Breast epithelium (tissue), 4 donors: ENCODE results near the gene SMCO4. TPM values are rescaled to one million over a fixed set of nuclear protein-coding genes. Genes with fewer than 3 reads are reported as not detected.
"Not testable (repeated sequence)": the region's sequence is repeated elsewhere in the genome, so short reads cannot be mapped to it uniquely, and the experiment has no call there.

Experiments used
- DNase-seq, 2 donors: peaks; one replicate each; pipeline ENCODE4 v3.0.0-alpha.2; 2019; ENCODE audit warnings: low spot score in 2 of 2
- H3K27ac ChIP-seq, 2 donors: fragments of 200-600 bp; sonication (generic) in 1 of 2; one replicate each; pipeline ENCODE4 v1.5.1; 2016 to 2019; ENCODE audit warnings: mild to moderate bottlenecking in 1 of 2
- H3K27me3 ChIP-seq, 2 donors: fragments of 200-600 bp; sonication (generic) in 1 of 2; one replicate each; pipeline versions ENCODE4 v1.5.1 to v1.6.0; 2017 to 2019; ENCODE audit warnings: control low read depth in 1 of 2, mild to moderate bottlenecking in 1 of 2
- H3K36me3 ChIP-seq: fragments of 200-600 bp; one replicate; pipeline ENCODE4 v1.5.1; 2019
- H3K4me1 ChIP-seq, 2 donors: fragments of 200-600 bp; sonication (generic); one replicate each; pipeline ENCODE4 v1.5.1; 2016 to 2019; ENCODE audit warnings: control low read depth in 1 of 2
- H3K4me3 ChIP-seq, 3 donors: fragments of 200-600 bp; sonication (generic); 1 replicate in 2 of 3; 2 replicates in 1 of 3; pipeline ENCODE4 v1.5.1; 2016 to 2019; ENCODE audit warnings: mild to moderate bottlenecking in 3 of 3, moderate library complexity in 2 of 3
- H3K9me3 ChIP-seq, 2 donors: fragments of 200-600 bp; sonication (generic) in 1 of 2; one replicate each; pipeline ENCODE4 v1.5.1; 2016 to 2019; ENCODE audit warnings: control low read depth in 1 of 2
- POLR2A ChIP-seq: fragments of 450-650 bp; IDR thresholded peaks from one replicate; pipeline ENCODE4 v1.6.1; 2016; ENCODE audit warnings: antibody characterized with exemption, mild to moderate bottlenecking, moderate library complexity
- POLR2AphosphoS5 ChIP-seq, 3 donors: sonication (generic); formaldehyde crosslinking; IDR thresholded peaks; one replicate each; pipeline ENCODE4 v1.6.1; 2017; ENCODE audit warnings: antibody characterized with exemption in 3 of 3
- intact Hi-C: fragments of 100-400 bp; cut with DNase I; formaldehyde crosslinking; loops from one replicate; pipeline ENCODE4 v1.15.1; 2023; ENCODE audit warnings: low total_unique reads
- total RNA-seq, 3 donors: library from RNA; depleted of rRNA; stranded (reverse); fragments of >200 nt; gene quantifications; one replicate each; pipeline ENCODE4 v1.1.0, GENCODE V29; 2016
- TF ChIP-seq, protein P1 (sequence below), 3 donors: fragments of 450-650 bp; IDR thresholded peaks; one replicate each; pipeline ENCODE4 v1.5.1; 2016 to 2017; ENCODE audit warnings: antibody characterized with exemption in 3 of 3, mild to moderate bottlenecking in 3 of 3, moderate library complexity in 3 of 3

SMCO4 gene
- total RNA-seq, 3 donors from 2014 or later: 13.4 to 64.4 (median 21.0) TPM

DNA sequence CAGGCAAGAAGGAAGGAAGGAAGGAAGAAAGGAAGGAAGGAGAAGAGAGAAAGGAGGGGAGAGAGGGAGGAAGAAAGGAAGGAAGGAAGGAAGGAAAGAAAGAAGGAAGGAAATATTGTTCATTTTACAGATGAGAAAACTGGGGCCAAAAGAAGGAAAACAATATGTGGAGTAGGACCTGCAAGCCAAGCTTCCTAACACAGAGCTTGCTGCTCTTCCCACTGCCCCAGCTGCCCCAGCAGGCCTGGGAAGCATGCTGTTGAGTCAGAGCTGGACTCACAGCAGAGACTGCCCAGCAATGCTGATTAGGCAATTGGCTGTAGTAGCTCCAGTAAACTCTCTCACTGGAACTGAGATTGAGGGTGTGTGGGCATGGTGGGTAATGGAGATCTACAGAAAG lies 42.6 kb upstream of the SMCO4 start:
- H3K9me3 ChIP-seq: no peaks in the 10 kb centered on the region
- H3K27me3 ChIP-seq: no peaks in the 10 kb centered on the region
- no peaks in the 10 kb centered on the region for H3K36me3 ChIP-seq
- H3K4me1 ChIP-seq: no peaks in the 10 kb centered on the region
- intact Hi-C loops: no loop called here
- no peak overlapping the region for H3K27ac ChIP-seq
- H3K4me3 ChIP-seq: no peak overlapping the region
- no peak for TF ChIP-seq POLR2A
- TF ChIP-seq, protein P1, sequence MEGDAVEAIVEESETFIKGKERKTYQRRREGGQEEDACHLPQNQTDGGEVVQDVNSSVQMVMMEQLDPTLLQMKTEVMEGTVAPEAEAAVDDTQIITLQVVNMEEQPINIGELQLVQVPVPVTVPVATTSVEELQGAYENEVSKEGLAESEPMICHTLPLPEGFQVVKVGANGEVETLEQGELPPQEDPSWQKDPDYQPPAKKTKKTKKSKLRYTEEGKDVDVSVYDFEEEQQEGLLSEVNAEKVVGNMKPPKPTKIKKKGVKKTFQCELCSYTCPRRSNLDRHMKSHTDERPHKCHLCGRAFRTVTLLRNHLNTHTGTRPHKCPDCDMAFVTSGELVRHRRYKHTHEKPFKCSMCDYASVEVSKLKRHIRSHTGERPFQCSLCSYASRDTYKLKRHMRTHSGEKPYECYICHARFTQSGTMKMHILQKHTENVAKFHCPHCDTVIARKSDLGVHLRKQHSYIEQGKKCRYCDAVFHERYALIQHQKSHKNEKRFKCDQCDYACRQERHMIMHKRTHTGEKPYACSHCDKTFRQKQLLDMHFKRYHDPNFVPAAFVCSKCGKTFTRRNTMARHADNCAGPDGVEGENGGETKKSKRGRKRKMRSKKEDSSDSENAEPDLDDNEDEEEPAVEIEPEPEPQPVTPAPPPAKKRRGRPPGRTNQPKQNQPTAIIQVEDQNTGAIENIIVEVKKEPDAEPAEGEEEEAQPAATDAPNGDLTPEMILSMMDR (IDR thresholded peaks at IDR 0.05): no peak
- no peak for TF ChIP-seq POLR2AphosphoS5 (IDR thresholded peaks at IDR 0.05)
- DNase-seq: no peak

DNA sequence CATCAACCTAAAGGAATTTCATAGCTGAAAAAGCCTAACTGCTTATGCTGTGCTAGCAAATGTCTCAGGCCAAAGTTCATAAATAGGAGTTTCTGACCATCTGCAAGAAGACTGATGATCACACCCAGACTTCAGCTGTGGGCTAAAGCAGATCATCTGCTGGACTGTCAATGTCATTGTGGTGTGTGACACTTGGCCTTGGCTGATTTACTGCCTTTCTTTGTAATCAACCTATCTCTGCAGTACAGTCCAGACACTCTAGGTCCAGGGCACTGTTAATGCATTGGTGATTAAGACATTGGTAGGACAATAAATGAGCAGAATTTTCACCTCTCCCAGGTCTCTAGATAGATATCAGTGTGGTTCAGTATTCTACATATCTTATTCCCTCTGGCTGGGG lies 40.3 kb upstream of the SMCO4 start:
- H3K27ac ChIP-seq: no peak overlapping the region
- DNase-seq: no peak
- no peak for TF ChIP-seq POLR2A
- TF ChIP-seq, protein P1 (IDR thresholded peaks at IDR 0.05): no peak
- no peak for TF ChIP-seq POLR2AphosphoS5 (IDR thresholded peaks at IDR 0.05)
- H3K27me3 ChIP-seq: no peaks in the 10 kb centered on the region
- H3K4me1 ChIP-seq: no peaks in the 10 kb centered on the region
- H3K36me3 ChIP-seq: no peaks in the 10 kb centered on the region
- intact Hi-C loops: no loop called here
- no peak overlapping the region for H3K4me3 ChIP-seq
- H3K9me3 ChIP-seq: no peaks in the 10 kb centered on the region

DNA sequence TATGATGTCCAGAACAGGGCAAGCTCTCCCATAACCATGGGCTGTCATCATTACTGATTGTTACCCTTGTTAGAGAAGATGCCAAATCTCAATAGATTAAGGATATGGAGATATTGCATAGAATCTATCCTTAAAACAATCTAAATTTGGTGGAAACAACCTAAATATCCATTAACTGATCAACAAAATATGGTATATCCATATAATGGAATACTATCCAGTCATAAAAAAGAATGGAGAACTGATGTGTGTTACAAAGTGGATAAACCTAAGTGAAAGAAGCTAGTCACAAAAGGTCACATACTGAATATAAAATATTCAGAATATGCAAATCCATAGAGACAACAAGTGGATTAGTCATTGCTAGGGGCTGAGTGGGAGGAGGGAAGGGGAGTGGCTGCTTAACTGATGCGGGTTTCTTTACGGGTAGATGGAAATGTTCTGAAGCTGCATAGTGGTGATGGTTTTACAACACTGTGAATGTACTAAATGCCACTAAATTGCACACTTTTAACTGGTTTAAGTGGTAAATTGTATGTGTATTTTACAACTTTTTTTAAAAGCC lies 36.1 kb upstream of the SMCO4 start:
- H3K9me3 ChIP-seq: no peaks in the 10 kb centered on the region
- H3K36me3 ChIP-seq: no peaks in the 10 kb centered on the region
- H3K4me3 ChIP-seq: no peak overlapping the region
- intact Hi-C loops: no loop called here
- TF ChIP-seq, protein P1 (IDR thresholded peaks at IDR 0.05): no peak
- TF ChIP-seq POLR2AphosphoS5 (IDR thresholded peaks at IDR 0.05) (no peak), POLR2A (no peak)
- H3K27me3 ChIP-seq: no peaks in the 10 kb centered on the region
- DNase-seq: no peak
- no peak overlapping the region for H3K27ac ChIP-seq
- no peaks in the 10 kb centered on the region for H3K4me1 ChIP-seq

DNA sequence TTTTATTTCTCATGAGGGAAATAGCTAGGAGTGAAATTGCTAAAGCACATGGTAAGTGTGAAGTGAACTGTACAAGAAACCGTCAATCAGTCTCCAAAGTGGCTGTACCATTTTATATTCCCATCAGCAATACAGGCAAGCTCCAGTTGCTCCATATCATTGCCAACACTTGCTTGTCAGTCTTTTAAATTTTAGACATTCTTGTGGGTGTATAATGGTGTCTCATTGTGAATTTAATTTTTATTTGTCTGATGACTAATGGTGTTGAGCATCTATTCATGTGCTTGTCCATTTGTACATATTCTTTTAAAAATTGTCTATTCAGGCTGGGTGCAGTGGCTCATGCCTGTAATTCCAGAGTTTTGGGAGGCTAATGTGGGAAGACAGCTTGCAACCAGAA lies 34.1 kb upstream of the SMCO4 start:
- intact Hi-C loops: no loop called here
- no peak for TF ChIP-seq POLR2AphosphoS5 (IDR thresholded peaks at IDR 0.05)
- TF ChIP-seq, protein P1 (IDR thresholded peaks at IDR 0.05): no peak
- TF ChIP-seq POLR2A: no peak
- H3K27me3 ChIP-seq: no peaks in the 10 kb centered on the region
- no peaks in the 10 kb centered on the region for H3K36me3 ChIP-seq
- H3K27ac ChIP-seq: no peak overlapping the region
- H3K9me3 ChIP-seq: no peaks in the 10 kb centered on the region
- no peaks in the 10 kb centered on the region for H3K4me1 ChIP-seq
- H3K4me3 ChIP-seq: no peak overlapping the region
- no peak for DNase-seq

DNA sequence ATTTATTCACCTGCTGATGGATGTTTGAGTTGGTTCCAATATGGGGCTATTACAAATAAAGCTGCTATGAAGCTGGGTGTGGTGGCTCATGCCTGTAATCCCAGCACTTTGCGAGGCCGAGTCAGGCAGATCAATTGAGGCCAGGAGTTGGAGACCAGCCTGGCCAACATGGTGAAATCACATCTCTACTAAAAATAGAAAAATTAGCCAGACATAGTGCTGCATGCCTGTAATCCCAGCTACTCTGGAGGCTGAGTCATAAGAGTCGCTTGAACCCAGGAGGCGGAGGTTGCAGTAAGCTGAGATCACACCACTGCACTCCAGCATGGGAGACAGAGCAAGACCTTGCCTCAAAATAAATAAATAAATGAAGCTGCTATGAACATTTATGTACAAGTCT lies 33.7 kb upstream of the SMCO4 start:
- H3K27me3 ChIP-seq, H3K4me3 ChIP-seq, H3K4me1 ChIP-seq, DNase-seq, H3K36me3 ChIP-seq, intact Hi-C loops, H3K9me3 ChIP-seq, H3K27ac ChIP-seq: not testable (repeated sequence)
